IMR-90 (cell line): ENCODE measurements around the gene AKT1S1. TPM values are rescaled to one million over a fixed set of nuclear protein-coding genes. Genes with fewer than 3 reads are reported as not detected.

Source experiments
- ATAC-seq: fragments of 200-7000 bp; cut with Tn5 transposase; 2 replicates; pipeline ENCODE4 v1.9.1; 2020; ENCODE audit warnings: low read depth, mild to moderate bottlenecking, moderate library complexity
- BruUV-seq: library from RNA; stranded (reverse); fragments of 400-500 nt; replicated peaks from 2 replicates; lab custom pipeline; 2021; lab: Mats Ljungman, UMichigan
- CTCF ChIA-PET: fragments of 300-600 bp; formaldehyde crosslinking; extraction: SDS; loops from one replicate; lab custom pipeline; 2021; ENCODE audit warnings: antibody characterized with exemption; lab: Yijun Ruan, JAX
- POLR2A ChIA-PET: fragments of 300-600 bp; sonication (Branson Sonifier 250); formaldehyde crosslinking; loops from one replicate; lab custom pipeline; 2022; ENCODE audit warnings: antibody characterized with exemption; ENCODE audit not compliant: unreplicated experiment; lab: Charles Lee
- DNase-seq: peaks from one replicate; pipeline ENCODE4 v3.0.0; 2013
- H2AFZ ChIP-seq: replicated peaks from 2 replicates; pipeline ENCODE3; 2013; ENCODE audit warnings: low read length, mild to moderate bottlenecking; ENCODE audit not compliant: poor library complexity
- H2AK5ac ChIP-seq: 2 replicates; pipeline ENCODE4 v1.6.1; 2013; ENCODE audit warnings: low read depth, low read length, inconsistent platforms
- H2AK9ac ChIP-seq: replicated peaks from 2 replicates; pipeline ENCODE3; 2013; ENCODE audit warnings: mild to moderate bottlenecking, low read depth, low read length, moderate library complexity; ENCODE audit not compliant: poor library complexity
- H2BK120ac ChIP-seq: 2 replicates; pipeline ENCODE4 v1.6.1; 2013; ENCODE audit warnings: low read depth, low read length, inconsistent platforms
- H2BK15ac ChIP-seq: 3 replicates; pipeline ENCODE4 v1.6.1; 2013; ENCODE audit warnings: low read depth, low read length, inconsistent platforms
- H2BK20ac ChIP-seq: 2 replicates; pipeline ENCODE4 v1.6.1; 2013; ENCODE audit warnings: low read depth, mild to moderate bottlenecking, inconsistent platforms, low read length, moderate library complexity
- H2BK5ac ChIP-seq: 2 replicates; pipeline ENCODE4 v1.6.1; 2013; ENCODE audit warnings: mild to moderate bottlenecking, low read depth, low read length, inconsistent platforms; ENCODE audit not compliant: poor library complexity, severe bottlenecking
- H3K14ac ChIP-seq: replicated peaks from 2 replicates; pipeline ENCODE4 v1.6.1; 2013; ENCODE audit warnings: low read depth, low read length, inconsistent platforms
- H3K18ac ChIP-seq: 2 replicates; pipeline ENCODE4 v1.6.1; 2013; ENCODE audit warnings: low read depth, low read length, control low read depth
- H3K23ac ChIP-seq: 2 replicates; pipeline ENCODE4 v1.6.1; 2013; ENCODE audit warnings: low read depth, low read length, inconsistent platforms
- H3K27ac ChIP-seq: 2 replicates; pipeline ENCODE4 v1.5.1; 2013; ENCODE audit warnings: mild to moderate bottlenecking, control low read depth, low read length; ENCODE audit not compliant: insufficient read depth
- H3K27me3 ChIP-seq: 2 replicates; pipeline ENCODE4 v1.6.1; 2013; ENCODE audit warnings: low read length; ENCODE audit not compliant: control insufficient read depth, insufficient read depth
- H3K36me3 ChIP-seq: 2 replicates; pipeline ENCODE4 v1.6.1; 2013; ENCODE audit warnings: low read length, mixed read lengths; ENCODE audit not compliant: control insufficient read depth, insufficient read depth
- H3K4ac ChIP-seq: 2 replicates; pipeline ENCODE4 v1.6.1; 2013; ENCODE audit warnings: low read depth, low read length, inconsistent platforms
- H3K4me1 ChIP-seq: 2 replicates; pipeline ENCODE4 v1.6.1; 2013; ENCODE audit warnings: low read length, mixed read lengths; ENCODE audit not compliant: control insufficient read depth, insufficient read depth
- H3K4me2 ChIP-seq: 2 replicates; pipeline ENCODE4 v1.6.1; 2013; ENCODE audit warnings: low read depth, mild to moderate bottlenecking, control low read depth, low read length, moderate library complexity
- H3K4me3 ChIP-seq: 2 replicates; pipeline ENCODE4 v1.5.1; 2013; ENCODE audit warnings: low read depth, mild to moderate bottlenecking, control low read depth, low read length, moderate library complexity; ENCODE audit not compliant: insufficient read depth
- H3K56ac ChIP-seq: 2 replicates; pipeline ENCODE4 v1.6.1; 2013; ENCODE audit warnings: low read length, inconsistent platforms; ENCODE audit not compliant: insufficient read depth; ENCODE audit errors: extremely low read depth
- H3K79me1 ChIP-seq, 2 experiments: 2 replicates each; pipeline ENCODE4 v1.6.1; 2013; ENCODE audit warnings: low read length in 2 of 2, inconsistent platforms in 1 of 2, low read depth in 1 of 2
- H3K9ac ChIP-seq: 2 replicates; pipeline ENCODE4 v1.6.1; 2013; ENCODE audit warnings: low read depth, low read length, control low read depth
- H3K9me1 ChIP-seq: 2 replicates; pipeline ENCODE4 v1.6.1; 2013; ENCODE audit warnings: low read length, inconsistent platforms; ENCODE audit not compliant: insufficient read depth
- H3K9me3 ChIP-seq: 2 replicates; pipeline ENCODE4 v1.6.1; 2013; ENCODE audit warnings: low read length; ENCODE audit not compliant: control insufficient read depth, insufficient read depth
- H4K20me1 ChIP-seq: 2 replicates; pipeline ENCODE4 v1.6.1; 2013; ENCODE audit warnings: low read length, inconsistent platforms; ENCODE audit not compliant: insufficient read depth
- H4K5ac ChIP-seq: 2 replicates; pipeline ENCODE4 v1.6.1; 2013; ENCODE audit warnings: mild to moderate bottlenecking, low read depth, low read length, control low read depth
- H4K8ac ChIP-seq, 2 experiments: 2 replicates each; pipeline ENCODE4 v1.6.1; 2013; ENCODE audit warnings: low read depth in 2 of 2, low read length in 2 of 2, control low read depth in 1 of 2, inconsistent platforms in 1 of 2
- H4K91ac ChIP-seq: 2 replicates; pipeline ENCODE4 v1.6.1; 2013; ENCODE audit warnings: low read depth, low read length, inconsistent platforms; ENCODE audit not compliant: insufficient read depth
- BHLHE40 ChIP-seq: fragments of 150-350 bp; IDR thresholded peaks from 2 replicates; pipeline ENCODE4 v1.6.1; 2016; ENCODE audit warnings: mild to moderate bottlenecking, low read depth, low read length
- CHD1 ChIP-seq: IDR thresholded peaks from 2 replicates; pipeline ENCODE4 v1.6.1; 2012; ENCODE audit warnings: low read depth, low read length, improper control_type of control experiment
- MAZ ChIP-seq: IDR thresholded peaks from 2 replicates; pipeline ENCODE4 v1.6.1; 2012; ENCODE audit warnings: low read depth, mild to moderate bottlenecking, low read length, improper control_type of control experiment, moderate library complexity, borderline replicate concordance
- MXI1 ChIP-seq: IDR thresholded peaks from 2 replicates; pipeline ENCODE4 v1.6.1; 2012; ENCODE audit warnings: low read depth, mild to moderate bottlenecking, low read length, moderate library complexity, borderline replicate concordance
- NFE2L2 ChIP-seq: fragments of 150-350 bp; IDR thresholded peaks from 2 replicates; pipeline ENCODE4 v1.6.1; 2016; ENCODE audit warnings: low read depth, mild to moderate bottlenecking, low read length
- POLR2A ChIP-seq: IDR thresholded peaks from 2 replicates; pipeline ENCODE4 v1.6.1; 2012; ENCODE audit warnings: mild to moderate bottlenecking, low read depth, low read length
- RAD21 ChIP-seq: IDR thresholded peaks from 2 replicates; pipeline ENCODE4 v1.6.1; 2012; ENCODE audit warnings: low read length, improper control_type of control experiment
- RCOR1 ChIP-seq: IDR thresholded peaks from 2 replicates; pipeline ENCODE4 v1.6.1; 2012; ENCODE audit warnings: mild to moderate bottlenecking, low read length, improper control_type of control experiment; ENCODE audit not compliant: insufficient replicate concordance
- RFX5 ChIP-seq: IDR thresholded peaks from 2 replicates; pipeline ENCODE4 v1.8.0; 2012; ENCODE audit warnings: low read depth, mild to moderate bottlenecking, low read length, moderate library complexity
- SMC3 ChIP-seq: fragments of 150-350 bp; IDR thresholded peaks from 2 replicates; pipeline ENCODE4 v1.6.1; 2016; ENCODE audit warnings: low read depth, mild to moderate bottlenecking, antibody characterized with exemption, low read length, moderate library complexity
- WGBS, 2 experiments: methylation state at CpG; one replicate each; pipeline versions ENCODE4 v1.1.5 to v1.1.7; 2013; ENCODE audit warnings: missing lambda C conversion rate in 2 of 2; ENCODE audit not compliant: insufficient read length in 1 of 2; ENCODE audit errors: extremely low coverage in 2 of 2; 5-methylcytosine and 5-hydroxymethylcytosine counted together
- dilution Hi-C: fragments of 300-500 bp; cut with HindIII; formaldehyde crosslinking; loops from one replicate; pipeline ENCODE4 v1.14.3; 2018; ENCODE audit warnings: low sequenced_read_pairs; ENCODE audit not compliant: unreplicated experiment
- in situ Hi-C: fragments of 300-500 bp; cut with MboI; formaldehyde crosslinking; loops from 3 replicates; pipeline ENCODE4 v1.14.3; 2019; ENCODE audit warnings: low sequenced_read_pairs, inconsistent platforms, mixed read lengths
- intact Hi-C: fragments of 100-400 bp; cut with micrococcal nuclease; formaldehyde crosslinking; loops from 2 replicates; pipeline ENCODE4 v1.10.0; 2022
- polyA plus RNA-seq, 3 experiments: library from polyadenylated mRNA; depleted of rRNA; stranded (reverse); fragments of >200 nt; gene quantifications; 2 replicates each; pipeline ENCODE4 v1.2.3, GENCODE V29; 2012; ENCODE audit warnings: low replicate concordance in 1 of 3
- total RNA-seq: library from RNA; depleted of rRNA; stranded (reverse); fragments of >200 nt; gene quantifications from 2 replicates; pipeline ENCODE4 v1.2.3, GENCODE V29; 2012
- TF ChIP-seq, protein P1 (sequence below): fragments of 150-350 bp; IDR thresholded peaks from 2 replicates; pipeline ENCODE4 v1.6.1; 2017; ENCODE audit warnings: mild to moderate bottlenecking, antibody characterized with exemption, low read length, low read depth
- TF ChIP-seq, protein P2 (sequence below): fragments of 150-350 bp; IDR thresholded peaks from 2 replicates; pipeline ENCODE4 v1.6.1; 2016; ENCODE audit warnings: low read depth, mild to moderate bottlenecking, low read length, moderate library complexity, borderline replicate concordance

The AKT1S1 gene
- total and polyA plus RNA-seq, 2 of the 4 experiments (the other 2 are of a cell fraction): 3.6 to 54.4 TPM

DNA sequence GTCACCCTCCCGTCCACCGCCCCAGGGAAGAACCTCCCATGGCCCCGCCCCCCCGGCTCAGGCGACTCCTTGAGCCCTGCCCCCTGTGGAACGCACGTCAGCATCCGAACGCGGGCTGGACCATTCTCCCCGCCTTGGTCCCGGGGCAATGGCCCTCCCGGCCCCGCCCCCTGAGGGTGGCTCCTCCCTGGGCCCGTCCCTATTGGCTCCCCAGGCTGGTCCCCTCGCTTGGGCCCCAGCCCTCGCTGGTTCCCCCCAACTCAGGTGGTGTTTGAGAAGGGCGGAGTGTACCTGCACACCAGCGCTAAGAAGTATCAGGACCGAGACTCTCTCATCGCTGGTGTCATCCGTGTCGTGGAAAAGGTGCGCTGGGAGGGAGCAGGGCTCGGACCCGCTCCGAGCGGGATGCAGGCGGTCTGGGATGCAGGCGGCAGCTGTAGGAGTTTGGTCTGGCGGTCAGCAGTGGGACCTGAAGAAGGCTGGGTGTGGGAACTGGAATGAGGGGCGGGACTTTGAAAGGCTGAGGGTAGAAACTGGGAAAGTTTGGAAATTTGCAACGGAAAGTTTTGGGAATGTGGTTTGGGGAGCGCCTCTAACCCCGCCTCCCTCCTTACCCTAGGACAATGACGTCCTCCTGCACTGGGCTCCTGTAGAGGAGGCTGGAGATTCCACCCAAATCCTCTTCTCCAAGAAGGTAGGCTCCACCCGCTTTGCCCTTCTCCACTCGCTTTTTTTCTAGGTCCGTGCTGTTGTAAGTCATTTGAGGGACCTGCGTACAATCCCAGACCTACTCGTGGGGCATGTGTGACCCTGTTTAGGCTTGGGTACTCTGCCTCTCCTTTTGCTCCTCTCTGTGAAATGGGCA, 956 bp upstream of the AKT1S1 start:
- Histone ChIP-seq H4K5ac (peak overlapping the region; percentile 93), H3K9ac (peak overlapping the region; percentile 91)

More for the DNA sequence above, 956 bp upstream of the AKT1S1 start:
- peak overlapping the region; percentile 92; the same call in 1 of the 2 replicates for H3K56ac ChIP-seq
- H4K8ac ChIP-seq: peak overlapping the region; percentile 45 to 99; a peak in 3 of 4 replicates
- peaks cover 7% of the 10 kb centered on the region for H3K4me1 ChIP-seq
- TF ChIP-seq, protein P1, sequence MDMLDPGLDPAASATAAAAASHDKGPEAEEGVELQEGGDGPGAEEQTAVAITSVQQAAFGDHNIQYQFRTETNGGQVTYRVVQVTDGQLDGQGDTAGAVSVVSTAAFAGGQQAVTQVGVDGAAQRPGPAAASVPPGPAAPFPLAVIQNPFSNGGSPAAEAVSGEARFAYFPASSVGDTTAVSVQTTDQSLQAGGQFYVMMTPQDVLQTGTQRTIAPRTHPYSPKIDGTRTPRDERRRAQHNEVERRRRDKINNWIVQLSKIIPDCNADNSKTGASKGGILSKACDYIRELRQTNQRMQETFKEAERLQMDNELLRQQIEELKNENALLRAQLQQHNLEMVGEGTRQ: no peak
- TF ChIP-seq MAZ (peak; percentile 86; the same call in 1 of the 2 replicates), RAD21 (peak; percentile 2; the same call in 1 of the 2 replicates), POLR2A (no peak; the same call in 1 of the 2 replicates), SMC3 (no peak), RCOR1 (no peak), RFX5 (no peak), CHD1 (no peak), MXI1 (no peak), BHLHE40 (no peak), NFE2L2 (no peak)
- TF ChIP-seq, protein P2, sequence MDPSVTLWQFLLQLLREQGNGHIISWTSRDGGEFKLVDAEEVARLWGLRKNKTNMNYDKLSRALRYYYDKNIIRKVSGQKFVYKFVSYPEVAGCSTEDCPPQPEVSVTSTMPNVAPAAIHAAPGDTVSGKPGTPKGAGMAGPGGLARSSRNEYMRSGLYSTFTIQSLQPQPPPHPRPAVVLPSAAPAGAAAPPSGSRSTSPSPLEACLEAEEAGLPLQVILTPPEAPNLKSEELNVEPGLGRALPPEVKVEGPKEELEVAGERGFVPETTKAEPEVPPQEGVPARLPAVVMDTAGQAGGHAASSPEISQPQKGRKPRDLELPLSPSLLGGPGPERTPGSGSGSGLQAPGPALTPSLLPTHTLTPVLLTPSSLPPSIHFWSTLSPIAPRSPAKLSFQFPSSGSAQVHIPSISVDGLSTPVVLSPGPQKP: no peak
- peak overlapping the region; percentile 99 for H2AFZ ChIP-seq
- no TSS peak for BruUV-seq
- H4K91ac ChIP-seq: peak overlapping the region; percentile 93
- H3K4me2 ChIP-seq: peak overlapping the region; percentile 96
- dilution Hi-C loops: no loop called here
- peak overlapping the region; percentile 84; the same call in 1 of the 3 replicates for H2BK15ac ChIP-seq
- H3K18ac ChIP-seq: peak overlapping the region; percentile 86
- H2AK5ac ChIP-seq: peak overlapping the region; percentile 57; the same call in 1 of the 2 replicates
- no peaks in the 10 kb centered on the region; the same call in 1 of the 2 replicates for H4K20me1 ChIP-seq
- peaks cover 6% of the 10 kb centered on the region; the same call in 1 of the 2 replicates for H3K9me3 ChIP-seq
- ChIA-PET CTCF (no interaction called here), POLR2A (no interaction called here)
- H3K27ac ChIP-seq: peak overlapping the region; percentile 88
- peak overlapping the region; percentile 95 for H2BK5ac ChIP-seq
- H3K36me3 ChIP-seq: peaks cover 34% of the 10 kb centered on the region
- in situ Hi-C loops: no loop called here
- H3K4me3 ChIP-seq: peak overlapping the region; percentile 63
- H2AK9ac ChIP-seq: peak overlapping the region; percentile 93
- H2BK20ac ChIP-seq: no peak overlapping the region
- peak overlapping the region; percentile 89 for H3K14ac ChIP-seq
- H2BK120ac ChIP-seq: peak overlapping the region; percentile 84
- peak; percentile 96 for DNase-seq
- no peaks in the 10 kb centered on the region for H3K27me3 ChIP-seq
- peaks cover 10% of the 10 kb centered on the region for H3K9me1 ChIP-seq
- peak overlapping the region; percentile 91 for H3K4ac ChIP-seq
- 2% methylated on average over 8 of the region's 41 CpGs; no CpG with 5 or more reads in 1 of the 2 experiments for WGBS, 2 experiments
- intact Hi-C loops: loop anchor here (5.0 kb wide), 1 partner anchor 149 kb away; the partner anchor contains the start of genes VRK3 and ZNF473
- ATAC-seq: peak; percentile 79
- peaks cover 22 to 49% of the 10 kb centered on the region in 2 experiments for H3K79me1 ChIP-seq
- H3K23ac ChIP-seq: peak overlapping the region; percentile 86
